ENCODE data around the gene HIBADH.
"Not testable (repeated sequence)": the region's sequence is repeated elsewhere in the genome, so short reads cannot be mapped to it uniquely, and the experiment has no call there.

HIBADH gene

GRCh38 chr7:27593226-27593625 is 69.5 kb downstream of the HIBADH start:
- DNase-seq: no peak

GRCh38 chr7:27590416-27590815 is 72.3 kb downstream of the HIBADH start:
- DNase-seq: no peak

GRCh38 chr7:27587429-27587828 is 75.3 kb downstream of the HIBADH start:
- DNase-seq: no peak

GRCh38 chr7:27586825-27587224 is 75.9 kb downstream of the HIBADH start:
- no peak for DNase-seq

- DNase-seq: no peak
Measured at GRCh38 chr7:27585781-27586447, 76.8 kb downstream of the HIBADH start.

GRCh38 chr7:27581906-27582305 is 80.8 kb downstream of the HIBADH start:
- DNase-seq: no peak

GRCh38 chr7:27581119-27581518 is 81.6 kb downstream of the HIBADH start:
- no peak for DNase-seq

- no peak for DNase-seq
Measured at GRCh38 chr7:27579565-27579964, 83.1 kb downstream of the HIBADH start.

- not testable (repeated sequence) for DNase-seq
Measured at GRCh38 chr7:27578169-27578568, 84.5 kb downstream of the HIBADH start.

GRCh38 chr7:27576360-27576944 is 86.2 kb downstream of the HIBADH start:
- no peak for DNase-seq

GRCh38 chr7:27575613-27576012 is 87.1 kb downstream of the HIBADH start:
- DNase-seq: no peak

GRCh38 chr7:27569106-27569505 is 93.6 kb downstream of the HIBADH start:
- DNase-seq: no peak

- no peak for DNase-seq
Measured at GRCh38 chr7:27567266-27567665, 95.4 kb downstream of the HIBADH start.

GRCh38 chr7:27564881-27565482 is 97.7 kb downstream of the HIBADH start:
- DNase-seq: no peak

GRCh38 chr7:27560706-27561235 is 101.9 kb downstream of the HIBADH start:
- DNase-seq: no peak

- no peak for DNase-seq
Measured at GRCh38 chr7:27555670-27556069, 107.0 kb downstream of the HIBADH start.

GRCh38 chr7:27554826-27555225 is 107.9 kb downstream of the HIBADH start:
- DNase-seq: no peak

- DNase-seq: no peak
Measured at GRCh38 chr7:27553273-27553672, 109.4 kb downstream of the HIBADH start.

- DNase-seq: no peak
Measured at GRCh38 chr7:27551803-27552400, 110.8 kb downstream of the HIBADH start.

GRCh38 chr7:27549606-27550005 is 113.1 kb downstream of the HIBADH start:
- no peak for DNase-seq

- no peak for DNase-seq
Measured at GRCh38 chr7:27548304-27548703, 114.4 kb downstream of the HIBADH start.

- no peak for DNase-seq
Measured at GRCh38 chr7:27547401-27547800, 115.3 kb downstream of the HIBADH start.

- no peak for DNase-seq
Measured at GRCh38 chr7:27546610-27547009, 116.1 kb downstream of the HIBADH start.

- no peak for DNase-seq
Measured at GRCh38 chr7:27535795-27536194, 126.9 kb downstream of the HIBADH start.

Data from activated naive CD4-positive, alpha-beta T cell treated with anti-CD3 and anti-CD28 coated beads, Interleukin-2, amount 50 U/mL, for 16 hours (primary cell).